ENCODE results near the gene SEPTIN8. TPM values are rescaled to one million over a fixed set of nuclear protein-coding genes. Genes with fewer than 3 reads are reported as not detected.

The SEPTIN8 gene
- 3.9 and 5.9 TPM in 2 replicates for total RNA-seq
- total RNA-seq (2013), result 2.1 TPM
- 1.3 and 4.0 TPM in 2 replicates for polyA plus RNA-seq
- polyA minus RNA-seq, result 1.6 and 2.1 TPM in 2 replicates

GRCh38 chr5:132777209-132778069, at the start of gene SEPTIN8:
TSS of gene SEPTIN8 (minus strand) at chr5:132777239. CDS start at chr5:132777137, 102 bp downstream.
- ATAC-seq (ENCODE audit: low read depth) (peak; percentile 68), DNase-seq (peak; percentile 67)
- H3K27ac ChIP-seq (ENCODE audit: low read length in 2 of 2), result no peak within 1 kb of the TSS
- ChIA-PET POLR2A (interaction anchor here (0.6 to 0.7 kb wide), 2 partner anchors 23 to 40 kb away, joined by 3 to 11 read pairs; partner anchors contain the start of gene KIF3A), CTCF (no interaction called here)
- intact Hi-C loops (cut with micrococcal nuclease), result no loop called here
- H3K4me3 ChIP-seq (ENCODE audit: control extremely low read depth in 1 of 5, extremely low read depth in 1 of 5, insufficient read depth in 1 of 5, low read depth in 2 of 5, low read length in 4 of 5), result peak within 1 kb of the TSS in 4 of 5 experiments; percentile 58 to 82 (median 64)
- H3K27ac Mint-ChIP-seq, result no peak within 1 kb of the TSS
- peak within 1 kb of the TSS; percentile 76 for H3K4me3 Mint-ChIP-seq
- H2AFZ ChIP-seq (ENCODE audit: insufficient read depth, low read depth, low read length, poor library complexity, severe bottlenecking), result peak within 1 kb of the TSS; percentile 80
- peaks cover 0 to 9% (median 2%) of the 10 kb centered on the region in 3 donors for H3K9me3 ChIP-seq (ENCODE audit: control extremely low read depth in 1 of 3, control insufficient read depth in 2 of 3, insufficient read depth in 1 of 3, low read length in 2 of 3)
- H3K9me3 Mint-ChIP-seq (ENCODE audit: insufficient read depth), result no peaks in the 10 kb centered on the region
- peak within 1 kb of the TSS; percentile 78 for H3K9ac ChIP-seq (ENCODE audit: low read length)
- H3K79me2 ChIP-seq (ENCODE audit: control insufficient read depth, insufficient read depth, low read length), result no peaks in the 10 kb centered on the region
- peak within 1 kb of the TSS; percentile 96 for H3K4me2 ChIP-seq (replicated peaks; ENCODE audit: low read depth, low read length, poor library complexity, severe bottlenecking)
- H4K20me1 ChIP-seq (ENCODE audit: control insufficient read depth, insufficient read depth, low read length, poor library complexity, severe bottlenecking), result no peaks in the 10 kb centered on the region
- TF ChIP-seq EZH2 (IDR thresholded peaks at IDR 0.05; ENCODE audit: borderline replicate concordance, insufficient read depth, low read depth, low read length, poor library complexity, severe bottlenecking), result no peak
- TF ChIP-seq, protein P1, sequence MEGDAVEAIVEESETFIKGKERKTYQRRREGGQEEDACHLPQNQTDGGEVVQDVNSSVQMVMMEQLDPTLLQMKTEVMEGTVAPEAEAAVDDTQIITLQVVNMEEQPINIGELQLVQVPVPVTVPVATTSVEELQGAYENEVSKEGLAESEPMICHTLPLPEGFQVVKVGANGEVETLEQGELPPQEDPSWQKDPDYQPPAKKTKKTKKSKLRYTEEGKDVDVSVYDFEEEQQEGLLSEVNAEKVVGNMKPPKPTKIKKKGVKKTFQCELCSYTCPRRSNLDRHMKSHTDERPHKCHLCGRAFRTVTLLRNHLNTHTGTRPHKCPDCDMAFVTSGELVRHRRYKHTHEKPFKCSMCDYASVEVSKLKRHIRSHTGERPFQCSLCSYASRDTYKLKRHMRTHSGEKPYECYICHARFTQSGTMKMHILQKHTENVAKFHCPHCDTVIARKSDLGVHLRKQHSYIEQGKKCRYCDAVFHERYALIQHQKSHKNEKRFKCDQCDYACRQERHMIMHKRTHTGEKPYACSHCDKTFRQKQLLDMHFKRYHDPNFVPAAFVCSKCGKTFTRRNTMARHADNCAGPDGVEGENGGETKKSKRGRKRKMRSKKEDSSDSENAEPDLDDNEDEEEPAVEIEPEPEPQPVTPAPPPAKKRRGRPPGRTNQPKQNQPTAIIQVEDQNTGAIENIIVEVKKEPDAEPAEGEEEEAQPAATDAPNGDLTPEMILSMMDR (IDR thresholded peaks at IDR 0.05), result no peak
- WGBS (ENCODE audit: insufficient coverage), result 5% methylated on average over 82 of the region's 82 CpGs
- H3K27me3 Mint-ChIP-seq, result peaks cover 40% of the 10 kb centered on the region
- no peaks in the 10 kb centered on the region for H3K36me3 ChIP-seq (replicated peaks in 1 of 2; ENCODE audit: control extremely low read depth in 1 of 2, control insufficient read depth in 1 of 2, extremely low read depth in 1 of 2, insufficient read depth in 2 of 2, low read length in 1 of 2)
- peaks cover 14 to 16% of the 10 kb centered on the region in 2 donors for H3K4me1 ChIP-seq (ENCODE audit: control insufficient read depth in 2 of 2, insufficient read depth in 2 of 2, low read length in 2 of 2)
- peaks cover 8% of the 10 kb centered on the region for H3K4me1 Mint-ChIP-seq
- peaks cover 2 to 43% (median 35%) of the 10 kb centered on the region in 4 experiments for H3K27me3 ChIP-seq (replicated peaks in 1 of 4; ENCODE audit: control extremely low read depth in 1 of 4, control insufficient read depth in 3 of 4, insufficient read depth in 4 of 4, low read length in 3 of 4)
